ENCODE data around the gene SLC37A1.
"Not testable (repeated sequence)": the region's sequence is repeated elsewhere in the genome, so short reads cannot be mapped to it uniquely, and the experiment has no call there.

SLC37A1 gene

DNA sequence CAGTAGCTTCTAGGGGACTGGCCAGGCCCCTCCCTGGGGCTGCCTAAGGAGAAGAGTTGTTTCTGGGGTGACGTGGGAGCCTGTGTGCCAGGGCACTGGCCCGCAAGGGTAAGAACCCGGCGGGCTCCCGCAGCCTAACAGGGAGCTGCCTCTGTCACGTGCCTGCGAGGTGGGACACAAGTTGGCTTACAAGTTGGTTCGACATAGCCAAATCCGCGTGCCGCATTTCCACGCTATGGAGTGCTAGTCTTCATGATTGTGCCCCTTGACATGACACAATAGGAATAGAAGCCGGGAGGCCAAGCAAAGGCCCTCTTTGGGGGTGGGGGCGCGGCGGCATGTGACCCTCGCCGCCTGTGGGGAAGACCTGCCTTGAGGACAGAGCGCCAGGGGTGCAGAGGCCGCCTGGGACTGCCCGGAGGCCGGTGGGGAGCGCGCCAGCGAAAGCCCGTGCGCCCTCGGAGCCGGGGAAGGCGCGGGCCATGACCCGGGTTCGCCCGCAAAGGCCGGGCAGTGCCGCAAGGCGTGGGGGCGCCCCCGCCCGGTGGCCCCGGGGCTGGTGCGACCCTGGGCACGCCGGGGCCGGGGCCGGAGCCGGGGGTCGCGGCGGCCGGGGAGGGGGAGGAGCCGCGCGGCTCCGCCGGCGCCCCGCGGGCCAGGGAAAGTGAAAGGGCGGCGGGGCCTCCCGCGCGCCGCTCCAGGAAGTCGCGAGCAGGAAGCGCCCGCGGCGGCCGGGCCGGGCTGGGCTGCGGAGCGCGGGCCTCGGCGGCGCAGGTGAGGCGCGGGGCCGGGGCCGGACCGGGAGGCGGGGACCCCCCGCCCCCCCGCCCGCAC, at the start of gene SLC37A1:
SLC37A1 (plus strand) TSS at position 702 of the 834 bp plus-strand sequence. CDS start 4,603 bp downstream, outside the sequence.
- DNase-seq (ENCODE audit: low read depth), result no peak

DNA sequence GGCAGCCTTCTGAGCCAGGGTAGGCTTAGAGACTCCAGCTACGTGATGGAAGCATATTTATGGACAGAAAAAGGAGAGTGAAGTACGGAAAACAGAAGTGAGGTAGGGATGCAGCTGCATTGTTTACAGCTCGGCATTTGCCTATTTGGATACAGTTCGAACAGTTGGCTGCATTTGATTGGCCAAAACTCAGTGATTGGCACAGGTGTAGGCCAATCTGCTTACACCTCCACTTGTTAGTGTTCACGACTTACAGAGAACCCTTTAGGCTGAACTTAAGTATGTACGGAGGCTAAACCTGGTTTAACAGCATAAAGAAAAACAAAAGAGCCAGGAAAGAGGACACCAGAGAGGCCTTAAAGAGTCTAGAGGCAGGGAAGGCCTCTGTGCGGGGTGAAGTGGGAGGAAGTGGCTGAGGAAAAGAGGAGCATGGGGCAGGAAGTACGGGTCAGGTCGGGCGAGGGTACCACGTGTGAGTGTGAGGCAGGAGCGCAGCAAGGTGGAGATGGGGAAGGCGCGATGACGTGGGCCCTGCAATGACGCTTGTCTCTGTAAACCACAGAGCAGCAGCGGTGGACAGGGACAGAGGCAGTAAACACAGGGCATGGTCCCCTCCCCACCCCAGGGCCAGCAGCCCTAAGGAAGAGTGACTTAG, 49.7 kb upstream of the SLC37A1 start:
- peak; percentile 51 for DNase-seq (ENCODE audit: low read depth)

DNA sequence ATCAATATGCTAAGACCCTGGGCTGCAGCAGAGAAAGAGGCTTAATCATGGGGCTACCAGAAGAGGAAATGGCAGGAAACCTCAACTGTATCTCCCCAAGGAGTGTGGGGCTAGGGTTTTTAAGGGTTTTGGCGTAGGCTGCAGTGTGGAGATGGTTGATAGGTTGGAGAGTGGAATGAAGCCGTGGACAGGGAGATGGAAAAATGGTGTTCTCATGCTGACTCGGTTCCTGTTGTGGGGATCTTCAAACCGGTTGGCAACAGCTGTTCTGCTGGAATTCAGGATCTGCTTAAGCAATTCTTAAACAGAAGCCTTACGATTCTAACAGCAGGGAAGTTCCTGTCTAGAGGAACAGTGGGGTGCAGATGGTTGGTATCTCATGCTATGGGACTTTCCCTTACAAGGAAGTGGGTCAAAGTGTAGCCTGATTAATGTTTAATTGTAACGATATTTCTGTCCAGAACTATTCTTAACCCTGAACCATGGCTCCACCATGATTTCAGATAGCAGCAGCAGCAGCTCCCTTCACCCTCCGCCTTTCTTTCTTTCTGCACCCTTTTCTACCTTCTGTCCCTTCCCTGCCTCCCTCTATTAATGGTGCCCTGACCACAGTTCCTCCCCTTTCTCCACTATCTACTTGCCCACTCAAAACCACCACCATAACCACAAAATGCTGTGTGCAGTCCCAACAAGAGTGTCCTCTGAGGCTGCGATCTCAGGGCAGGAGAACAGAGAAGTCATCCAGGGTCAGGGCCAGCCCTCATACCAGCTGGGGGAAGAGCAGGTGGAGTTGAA, 48.4 kb upstream of the SLC37A1 start:
- DNase-seq (ENCODE audit: low read depth), result no peak

DNA sequence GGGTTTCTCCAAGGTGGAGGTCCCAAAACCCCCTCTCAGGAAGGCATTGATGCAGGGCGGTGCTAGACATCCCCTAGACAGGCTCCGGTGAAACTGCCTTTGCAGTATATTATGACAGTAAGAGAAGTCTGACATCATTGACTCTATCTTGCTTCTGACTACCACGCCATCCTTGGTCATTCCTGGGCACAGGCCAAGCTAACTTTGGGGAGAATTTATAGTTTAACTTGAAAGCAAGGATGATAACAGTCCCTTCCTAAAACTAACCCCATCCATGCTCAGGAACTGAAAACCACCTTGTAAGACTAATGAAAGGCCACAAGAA, 47.9 kb upstream of the SLC37A1 start:
- no peak for DNase-seq (ENCODE audit: low read depth)

DNA sequence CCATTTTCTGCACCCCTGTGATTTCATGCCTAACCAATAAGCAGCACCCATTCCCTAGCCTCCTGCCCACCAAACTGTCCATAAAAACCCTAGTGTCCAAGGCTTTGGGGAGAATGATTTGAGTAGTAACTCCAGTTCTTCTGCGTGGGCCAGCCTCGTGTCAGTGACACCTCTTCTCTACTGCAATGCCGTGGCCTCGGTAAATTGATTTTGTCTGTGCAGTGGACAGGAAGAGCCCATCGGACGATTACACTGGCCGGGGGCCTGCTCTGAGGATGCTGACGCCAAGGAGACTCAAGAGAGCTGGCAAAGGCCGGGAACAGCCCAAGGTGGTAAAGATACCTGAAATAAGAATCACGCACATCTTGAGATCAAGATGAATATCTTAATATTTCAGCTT, 47.0 kb upstream of the SLC37A1 start:
- DNase-seq (ENCODE audit: low read depth), result no peak

DNA sequence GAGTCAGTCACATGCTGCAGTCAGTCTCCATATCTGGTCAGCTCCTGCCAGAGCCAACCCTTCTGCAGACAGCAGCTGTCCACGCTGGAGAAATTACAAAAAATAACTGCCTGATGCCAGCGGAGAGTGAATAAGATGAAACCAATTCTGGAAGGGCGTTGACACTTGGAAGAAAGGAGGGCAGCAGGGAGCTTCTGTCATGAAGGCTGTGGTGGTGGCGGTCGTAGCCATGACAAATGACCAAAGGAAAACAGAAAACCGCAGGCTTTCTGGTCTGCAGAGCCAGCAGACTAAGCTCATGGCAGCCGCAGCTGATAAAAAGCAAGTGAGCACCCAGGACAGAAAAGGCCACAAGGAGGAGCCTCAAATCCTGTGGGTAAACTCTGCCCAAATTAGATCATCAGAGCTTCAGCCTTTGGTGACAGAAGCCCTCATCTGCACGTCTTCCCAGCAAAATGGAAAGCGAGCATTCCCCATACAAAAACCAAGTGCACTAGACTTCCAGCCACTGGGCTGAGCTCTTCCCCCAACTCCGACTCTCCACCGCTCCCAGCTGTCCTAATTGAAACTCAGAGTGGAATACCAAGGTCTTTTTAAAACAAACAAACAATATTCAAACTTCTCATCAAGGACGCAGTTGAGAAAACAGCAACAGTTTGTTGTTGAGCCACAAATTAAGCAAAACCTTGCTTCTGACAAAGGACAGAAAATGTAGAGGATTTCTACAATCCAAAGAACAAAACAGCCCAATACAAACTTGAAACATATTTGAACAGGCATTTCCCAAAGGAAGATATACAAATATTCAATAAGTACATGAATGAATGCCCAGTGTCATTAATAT, 46.3 kb upstream of the SLC37A1 start:
- DNase-seq (ENCODE audit: low read depth), result peak; percentile 16

DNA sequence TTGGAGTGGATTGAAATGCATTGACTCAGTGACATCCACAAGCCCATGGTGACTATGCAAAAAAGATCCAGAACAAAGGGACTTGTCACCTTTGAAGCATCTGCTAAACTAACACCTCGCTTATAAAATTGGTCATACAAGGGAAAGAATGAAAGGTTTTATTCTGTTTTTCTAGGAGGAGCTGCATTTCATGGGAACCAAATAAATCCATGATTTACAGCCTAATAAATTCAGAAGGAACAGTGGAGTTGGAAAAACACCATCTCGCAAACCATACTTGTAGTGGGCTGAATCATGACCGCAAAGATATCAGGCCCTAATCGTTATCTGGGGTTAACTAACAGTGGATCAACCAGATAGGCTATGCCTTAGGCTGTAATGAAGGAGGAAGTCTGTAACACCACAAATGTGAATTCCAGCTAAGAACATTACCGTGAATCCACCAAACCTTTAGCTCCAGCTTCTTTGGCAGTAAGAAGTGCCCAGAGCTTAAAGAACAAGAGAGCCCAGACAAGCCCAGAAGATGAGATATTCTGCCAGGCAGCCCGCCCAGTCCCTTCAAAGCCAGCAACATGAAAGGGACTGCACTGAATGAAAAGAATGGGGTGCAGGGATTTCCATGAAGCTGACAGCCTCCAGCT, 45.0 kb upstream of the SLC37A1 start:
- DNase-seq (ENCODE audit: low read depth), result no peak

DNA sequence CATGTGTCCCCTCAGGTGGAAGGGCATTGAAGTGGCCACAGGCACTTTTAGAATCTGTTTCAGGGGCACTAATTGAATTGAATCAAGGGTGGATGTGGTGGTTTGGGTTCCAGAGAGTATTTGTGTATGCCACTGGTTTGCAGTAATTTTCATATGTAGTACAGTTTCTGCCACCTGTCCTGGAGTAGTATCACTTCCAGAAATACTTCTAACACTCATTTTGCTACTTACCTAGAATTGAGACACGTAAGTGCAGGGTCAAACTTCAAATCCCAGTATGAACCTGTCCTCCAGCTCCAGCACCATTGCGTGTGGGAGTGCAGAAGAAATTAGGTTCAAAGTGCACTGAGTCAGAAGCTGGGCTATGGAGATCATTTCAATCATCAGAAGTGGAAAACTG, 44.4 kb upstream of the SLC37A1 start:
- no peak for DNase-seq (ENCODE audit: low read depth)

DNA sequence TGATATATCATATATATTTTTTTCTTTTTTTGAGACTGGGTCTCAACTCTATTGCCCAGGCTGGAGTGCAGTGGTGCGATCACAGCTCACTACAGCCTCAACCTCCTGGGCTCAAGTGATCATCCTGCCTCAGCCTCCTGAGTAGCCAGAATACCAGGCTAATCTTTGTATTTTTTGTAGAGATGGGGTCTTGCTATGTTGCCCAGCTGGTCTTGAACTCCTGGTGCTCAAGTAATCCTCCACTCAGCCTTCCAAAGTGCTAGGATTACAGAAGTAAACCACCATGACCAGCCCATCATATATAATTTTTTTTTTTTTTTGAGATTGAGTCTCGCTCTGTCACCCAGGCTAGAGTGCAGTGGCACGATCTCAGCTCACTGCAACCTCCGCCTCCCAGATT, 43.9 kb upstream of the SLC37A1 start:
- DNase-seq (ENCODE audit: low read depth), result not testable (repeated sequence)

DNA sequence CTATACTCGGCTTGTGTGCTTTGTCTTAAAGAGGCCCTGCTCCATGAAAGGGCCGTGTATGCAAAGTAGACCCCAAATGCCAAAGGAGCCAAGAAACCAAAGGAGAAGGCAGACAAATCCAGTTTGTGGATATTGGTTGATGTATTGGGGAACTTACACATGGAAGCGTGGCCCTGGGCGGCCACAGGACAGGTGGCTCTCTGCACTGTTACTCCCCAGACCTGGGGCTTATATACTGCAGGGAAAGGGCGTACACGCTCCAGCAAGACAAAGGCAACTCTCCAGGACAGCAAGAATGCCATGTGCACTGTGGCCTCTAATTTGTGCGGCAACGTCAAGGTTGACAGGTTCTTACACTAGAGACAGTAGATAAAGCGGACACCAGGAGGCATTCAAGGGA, 42.4 kb upstream of the SLC37A1 start:
- no peak for DNase-seq (ENCODE audit: low read depth)

DNA sequence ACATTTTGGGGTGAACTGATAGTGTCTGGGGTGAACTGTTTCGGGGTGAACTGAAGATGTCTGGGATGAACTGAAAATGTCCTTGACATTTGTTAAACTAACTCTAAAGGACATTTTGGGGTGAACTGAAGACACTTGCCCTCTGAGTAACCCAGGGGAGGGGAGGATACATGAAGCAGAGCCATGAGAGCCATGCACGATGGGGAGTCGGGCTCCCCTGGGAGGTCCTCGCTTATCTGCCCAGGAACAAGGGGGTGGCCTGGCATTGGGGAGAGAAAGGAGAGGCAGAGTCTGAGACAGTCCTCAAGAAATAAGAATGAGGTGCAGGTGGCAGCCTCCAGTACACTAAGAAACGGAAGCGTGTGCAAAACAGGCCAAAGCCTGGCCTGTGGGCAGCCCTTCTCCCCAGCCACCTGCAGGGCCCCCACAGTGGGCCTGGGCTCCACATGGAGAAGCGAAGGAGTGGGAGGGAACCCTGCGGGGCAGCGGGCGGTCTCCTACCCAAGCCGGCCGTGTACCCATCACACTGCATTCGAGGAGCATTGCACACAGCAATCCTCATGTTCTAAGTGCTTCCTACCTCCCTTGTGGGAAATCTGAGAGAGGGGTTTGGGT, 41.8 kb upstream of the SLC37A1 start:
- DNase-seq (ENCODE audit: low read depth), result no peak

DNA sequence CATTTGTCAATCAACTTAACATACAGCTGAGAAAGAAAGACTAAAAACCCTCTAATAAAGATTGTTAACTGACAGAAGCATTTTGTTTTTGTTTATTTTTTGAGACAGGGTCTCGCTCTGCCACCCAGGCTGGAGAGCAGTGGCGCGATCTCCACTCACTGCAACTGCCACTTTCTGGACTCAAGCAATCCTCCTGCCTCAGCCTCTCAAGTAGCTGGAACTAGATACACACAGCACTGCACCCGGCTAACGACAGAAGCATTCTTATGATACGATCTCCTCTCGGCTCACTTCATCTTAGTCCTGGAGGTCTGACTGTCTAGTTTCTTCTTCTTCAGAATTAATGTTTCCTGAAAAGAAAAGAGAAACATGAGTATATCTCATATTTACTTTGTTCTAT, 41.1 kb upstream of the SLC37A1 start:
- no peak for DNase-seq (ENCODE audit: low read depth)

DNA sequence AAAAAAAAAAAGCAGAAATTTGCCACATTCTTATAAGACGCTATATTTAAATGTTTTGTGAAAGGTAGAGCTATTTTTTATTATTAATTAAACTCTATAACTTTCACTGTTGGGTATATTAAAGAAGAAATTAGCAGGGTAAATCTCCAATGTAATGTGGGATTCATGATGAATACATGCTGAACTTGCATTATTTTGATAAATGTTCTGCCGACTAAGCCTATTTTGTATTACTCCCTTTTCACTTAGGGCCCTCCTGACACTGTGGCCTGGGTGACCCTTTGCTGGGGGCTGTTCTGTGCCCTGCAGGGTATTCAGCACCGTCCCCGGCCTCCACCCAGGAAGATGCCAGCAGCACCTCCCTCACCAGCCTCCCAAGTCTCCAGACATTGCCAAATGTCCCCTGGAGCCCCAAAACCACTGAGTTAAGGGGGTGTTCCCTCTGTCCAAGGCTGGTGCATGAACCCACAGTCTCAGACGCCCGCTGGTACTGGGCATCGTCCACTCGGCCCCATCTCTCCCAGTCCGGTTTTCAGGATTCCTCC, 40.1 kb upstream of the SLC37A1 start:
- DNase-seq (ENCODE audit: low read depth), result no peak

DNA sequence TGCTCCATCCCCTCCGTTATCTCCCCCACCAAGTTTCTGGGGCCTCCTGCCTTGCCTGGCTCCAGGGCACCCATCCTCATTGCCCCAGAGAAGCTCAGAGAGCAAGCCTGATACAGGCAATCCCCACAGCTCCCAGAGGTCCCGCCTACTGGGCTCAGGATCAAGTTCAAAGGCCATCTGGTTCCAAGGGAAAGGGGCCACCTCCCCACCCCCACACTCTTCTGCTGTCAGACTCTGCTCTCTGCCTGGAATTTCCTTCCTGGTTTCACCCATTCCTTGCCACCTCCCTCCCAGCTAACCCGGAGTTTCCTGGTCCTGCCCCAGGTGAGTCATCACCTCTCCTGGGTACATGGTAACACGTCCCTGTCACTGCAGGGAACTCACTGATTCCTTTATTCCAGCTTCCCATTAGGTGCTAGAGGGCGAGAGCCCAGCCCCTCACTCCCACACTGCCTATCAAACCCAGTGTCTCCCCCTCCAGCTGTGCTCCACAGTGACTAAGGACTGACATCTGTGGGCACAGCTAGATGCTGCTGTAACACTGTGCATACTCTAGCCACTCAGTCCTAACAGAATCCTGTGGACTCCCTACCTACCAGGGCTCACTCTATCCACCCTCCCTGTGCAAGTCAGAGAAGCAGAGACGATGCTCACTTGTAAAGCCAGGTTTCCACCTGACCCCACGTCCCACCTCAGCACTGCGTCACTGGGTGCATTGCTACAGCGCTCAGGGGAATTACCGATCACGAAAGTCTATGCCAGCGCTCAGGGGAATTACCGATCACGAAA, 39.4 kb upstream of the SLC37A1 start:
- DNase-seq (ENCODE audit: low read depth), result no peak

DNA sequence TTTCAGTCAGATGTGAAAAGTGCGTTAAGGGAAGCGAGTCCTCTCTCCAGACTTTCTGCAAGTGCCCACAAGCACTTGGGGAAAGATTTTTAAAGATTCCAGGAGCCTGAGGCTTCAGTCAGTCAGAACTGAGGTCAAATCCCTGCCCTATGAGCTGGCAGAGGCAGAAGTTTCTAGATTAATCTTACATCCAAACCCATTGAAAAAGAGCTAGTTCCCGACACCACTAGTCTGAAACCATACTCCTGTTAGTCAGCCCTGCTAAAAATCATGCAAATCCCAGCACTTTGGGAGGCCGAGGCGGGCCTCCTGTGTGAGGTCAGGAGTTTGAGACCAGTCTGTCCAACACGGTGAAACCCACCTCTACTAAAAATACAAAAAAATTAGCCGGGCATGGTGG, 38.6 kb upstream of the SLC37A1 start:
- DNase-seq (ENCODE audit: low read depth), result no peak

DNA sequence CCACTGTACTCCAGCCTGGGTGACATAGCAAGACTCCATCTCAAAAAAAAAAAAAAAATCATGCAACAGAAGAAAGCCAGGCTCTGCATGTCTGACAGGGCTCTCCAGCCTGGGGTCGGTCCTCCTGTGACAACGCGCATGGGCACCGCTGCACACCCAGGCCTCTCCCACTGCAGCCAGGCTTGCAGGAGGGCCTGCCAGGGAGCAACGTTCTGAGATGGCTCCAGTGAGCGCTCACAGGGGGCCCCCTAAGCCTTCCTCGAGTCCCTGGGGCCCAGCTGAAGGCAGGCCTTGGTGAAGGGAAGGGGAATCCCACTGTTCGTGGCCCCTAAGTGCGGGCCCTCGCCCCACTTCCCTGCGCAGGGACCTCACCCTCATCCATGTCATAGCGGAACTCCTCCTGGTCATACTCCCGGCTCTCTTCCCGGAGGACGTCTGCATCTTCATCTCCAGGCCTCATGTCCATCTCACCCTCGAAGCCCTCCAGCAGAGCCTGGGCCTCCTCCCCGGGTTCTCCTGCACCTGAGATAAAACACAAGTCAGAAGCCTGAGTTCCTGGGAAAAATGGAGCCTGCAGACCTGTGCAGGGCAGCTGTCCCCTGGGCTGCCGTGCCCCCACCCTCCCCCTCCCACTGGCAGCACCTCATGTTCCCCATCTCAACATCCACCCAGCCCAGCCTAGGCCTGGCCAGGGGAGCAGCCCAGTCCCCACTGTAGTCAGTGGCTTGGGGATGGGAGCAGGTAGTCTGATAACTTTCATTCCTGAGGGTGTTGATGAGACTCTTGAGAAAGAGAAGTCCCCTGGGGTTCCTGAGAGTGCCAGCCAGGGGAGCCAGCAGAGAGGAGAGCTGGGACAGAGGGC, 37.9 kb upstream of the SLC37A1 start:
- no peak for DNase-seq (ENCODE audit: low read depth)

DNA sequence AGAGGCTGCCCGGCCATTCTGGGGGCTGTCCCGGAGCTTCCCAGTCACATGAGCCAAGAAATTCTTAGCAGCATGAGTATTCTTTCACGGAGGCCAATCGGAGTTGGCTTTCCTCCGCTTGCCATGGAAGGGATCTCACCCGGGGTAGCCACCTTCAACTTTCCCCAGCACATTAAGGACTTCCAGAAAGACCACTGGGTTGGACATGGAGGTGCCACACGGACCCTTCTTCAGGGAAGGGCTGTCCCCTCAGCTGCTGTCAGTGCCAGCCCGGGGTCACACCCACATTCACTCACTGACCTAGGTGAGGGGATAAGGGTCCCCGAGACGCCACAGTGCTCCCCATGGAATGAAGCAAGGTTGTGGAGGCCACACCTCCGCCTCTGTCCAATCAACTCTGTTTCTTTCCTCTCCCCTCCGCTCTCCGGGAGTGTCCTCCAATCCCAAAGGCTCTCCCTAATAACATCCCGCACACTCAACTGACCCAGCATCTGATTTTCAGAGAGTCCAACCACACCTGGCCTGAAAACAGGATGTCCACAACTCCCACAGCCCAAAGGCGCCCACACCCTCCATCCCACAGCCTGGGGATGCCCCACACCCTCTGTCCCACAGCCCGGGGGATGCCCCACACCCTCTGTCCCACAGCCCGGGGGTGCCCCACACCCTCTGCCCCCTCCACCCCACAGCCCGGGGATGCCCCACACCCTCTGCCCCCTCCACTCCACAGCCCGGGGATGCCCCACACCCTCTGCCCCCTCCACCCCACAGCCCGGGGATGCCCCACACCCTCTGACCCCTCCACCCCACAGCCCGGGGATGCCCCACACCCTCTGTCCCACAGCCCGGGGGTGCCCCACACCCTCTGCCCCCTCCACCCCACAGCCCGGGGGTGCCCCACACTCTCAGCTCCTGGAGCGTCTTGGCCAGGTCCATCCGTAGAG, 37.0 kb upstream of the SLC37A1 start:
- no peak for DNase-seq (ENCODE audit: low read depth)

DNA sequence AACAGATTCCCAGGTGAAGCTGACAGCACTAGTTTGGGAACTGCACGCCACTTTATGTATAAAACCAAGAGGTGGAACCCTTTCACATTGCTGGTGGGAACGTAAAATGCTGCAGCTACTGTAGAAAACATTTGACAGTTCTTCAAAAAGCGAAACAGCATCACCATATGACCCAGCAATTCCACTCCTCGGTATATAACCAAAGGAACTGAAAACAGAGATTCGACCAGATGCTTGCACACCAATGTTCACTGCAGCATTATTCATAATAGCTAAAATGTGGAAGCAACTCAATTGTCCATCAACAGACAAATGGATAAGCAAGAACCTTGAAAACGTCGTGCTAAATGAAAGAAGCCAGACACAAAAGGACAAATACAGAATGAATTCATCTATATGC, 35.1 kb upstream of the SLC37A1 start:
- no peak for DNase-seq (ENCODE audit: low read depth)

Data from iris pigment epithelial cell (primary cell).